H1 (cell line): ENCODE data around the gene TNXB. TPM values are rescaled to one million over a fixed set of nuclear protein-coding genes. Genes with fewer than 3 reads are reported as not detected.
"Not testable (repeated sequence)": the region's sequence is repeated elsewhere in the genome, so short reads cannot be mapped to it uniquely, and the experiment has no call there.

Source experiments
- CTCF ChIA-PET: fragments of 300-600 bp; sonication (Branson Sonifier 250); formaldehyde crosslinking; loops from one replicate; lab custom pipeline; 2021; ENCODE audit not compliant: partially characterized antibody; lab: Charles Lee
- POLR2A ChIA-PET: fragments of 300-600 bp; sonication (Branson Sonifier 250); formaldehyde crosslinking; loops from one replicate; lab custom pipeline; 2021; ENCODE audit warnings: inconsistent platforms; ENCODE audit not compliant: partially characterized antibody; lab: Charles Lee
- DNase-seq, 2 experiments: peaks; one replicate each; pipeline versions ENCODE4 v3.0.0 to v3.0.0-alpha.2; 2010 to 2022; ENCODE audit warnings: low spot score in 2 of 2, low read depth in 1 of 2, mixed read lengths in 1 of 2
- FAIRE-seq: peaks from 2 replicates; lab custom pipeline; 2011; peaks lifted over from hg19 to GRCh38; lab: Jason Lieb, UNC
- H2AFZ ChIP-seq: 2 replicates; pipeline ENCODE4 v1.8.1; 2012; ENCODE audit warnings: low read length, inconsistent platforms
- H2AK5ac ChIP-seq: 2 replicates; pipeline ENCODE4 v1.6.1; 2013; ENCODE audit warnings: low read depth, low read length
- H2BK120ac ChIP-seq: replicated peaks from 2 replicates; pipeline ENCODE3; 2013; ENCODE audit warnings: low read depth, low read length, inconsistent platforms
- H2BK12ac ChIP-seq: 2 replicates; pipeline ENCODE4 v1.6.1; 2013; ENCODE audit warnings: low read depth, low read length
- H2BK15ac ChIP-seq: 2 replicates; pipeline ENCODE4 v1.6.1; 2013; ENCODE audit warnings: low read length
- H2BK20ac ChIP-seq: 2 replicates; pipeline ENCODE4 v1.6.1; 2013; ENCODE audit warnings: low read length
- H2BK5ac ChIP-seq: 2 replicates; pipeline ENCODE4 v1.6.1; 2013; ENCODE audit warnings: low read depth, low read length
- H3K14ac ChIP-seq: 2 replicates; pipeline ENCODE4 v1.6.1; 2013; ENCODE audit warnings: inconsistent platforms; ENCODE audit not compliant: insufficient read length
- H3K18ac ChIP-seq: 2 replicates; pipeline ENCODE4 v1.6.1; 2013; ENCODE audit warnings: low read length; ENCODE audit errors: extremely low read depth
- H3K23ac ChIP-seq: 2 replicates; pipeline ENCODE4 v1.6.1; 2013; ENCODE audit warnings: inconsistent platforms; ENCODE audit not compliant: insufficient read length
- H3K23me2 ChIP-seq: 2 replicates; pipeline ENCODE4 v1.6.1; 2013; ENCODE audit warnings: low read depth, low read length
- H3K27ac ChIP-seq: 2 replicates; pipeline ENCODE4 v1.6.1; 2011; ENCODE audit warnings: low read depth, low read length, inconsistent platforms
- H3K27me3 ChIP-seq, 4 experiments: replicated peaks in 1 of 4; 1 replicate in 1 of 4; 2 replicates in 3 of 4; pipeline versions ENCODE4 v1.6.1 to v1.8.1; 2011 to 2013; ENCODE audit warnings: low read length in 3 of 4, mild to moderate bottlenecking in 3 of 4, inconsistent platforms in 2 of 4, mixed read lengths in 2 of 4, moderate library complexity in 1 of 4; ENCODE audit not compliant: control insufficient read depth in 3 of 4, insufficient read depth in 3 of 4; ENCODE audit errors: extremely low read depth in 1 of 4
- H3K36me3 ChIP-seq, 4 experiments: 2 replicates each; pipeline versions ENCODE4 v1.6.1 to v1.8.1; 2011 to 2013; ENCODE audit warnings: mild to moderate bottlenecking in 4 of 4, low read length in 3 of 4, moderate library complexity in 2 of 4, control low read depth in 1 of 4, inconsistent platforms in 1 of 4; ENCODE audit not compliant: insufficient read depth in 4 of 4, control insufficient read depth in 2 of 4
- H3K4ac ChIP-seq: replicated peaks from 2 replicates; pipeline ENCODE3; 2013; ENCODE audit warnings: low read length, low read depth, mixed read lengths, inconsistent platforms; ENCODE audit not compliant: insufficient read length
- H3K4me1 ChIP-seq, 4 experiments: replicated peaks in 1 of 4; 1 replicate in 1 of 4; 2 replicates in 3 of 4; pipeline versions ENCODE4 v1.6.1 to v1.8.1; 2011 to 2013; ENCODE audit warnings: low read length in 3 of 4, inconsistent platforms in 2 of 4, mixed read lengths in 1 of 4; ENCODE audit not compliant: insufficient read depth in 4 of 4, control insufficient read depth in 3 of 4
- H3K4me2 ChIP-seq, 2 experiments: 2 replicates each; pipeline versions ENCODE4 v1.6.1 to v1.8.1; 2011 to 2013; ENCODE audit warnings: low read depth in 2 of 2, low read length in 2 of 2, control low read depth in 1 of 2, inconsistent platforms in 1 of 2, mild to moderate bottlenecking in 1 of 2; ENCODE audit not compliant: insufficient read depth in 1 of 2
- H3K4me3 ChIP-seq, 4 experiments: fragments of 200-600, 300-600 bp in 1 of 4; sonication (generic), shearing (Covaris generic), sonication (Bioruptor Twin) in 1 of 4; 2 replicates each; pipeline versions ENCODE4 v1.5.1 to v1.8.1; 2011 to 2016; ENCODE audit warnings: low read length in 4 of 4, low read depth in 3 of 4, control low read depth in 2 of 4, inconsistent platforms in 2 of 4, mild to moderate bottlenecking in 2 of 4, mixed read lengths in 1 of 4, moderate library complexity in 1 of 4; ENCODE audit not compliant: insufficient read depth in 2 of 4; ENCODE audit errors: extremely low read depth in 1 of 4
- H3K56ac ChIP-seq: replicated peaks from 2 replicates; pipeline ENCODE3; 2013; ENCODE audit warnings: low read depth, mild to moderate bottlenecking, mixed read lengths, low read length, inconsistent platforms; ENCODE audit not compliant: insufficient read length
- H3K79me1 ChIP-seq: 2 replicates; pipeline ENCODE4 v1.6.1; 2013; ENCODE audit warnings: low read depth, low read length, control low read depth
- H3K79me2 ChIP-seq, 2 experiments: 2 replicates each; pipeline versions ENCODE4 v1.6.1 to v1.8.1; 2012 to 2013; ENCODE audit warnings: low read length in 2 of 2, mild to moderate bottlenecking in 2 of 2, inconsistent platforms in 1 of 2; ENCODE audit not compliant: insufficient read depth in 2 of 2, control insufficient read depth in 1 of 2
- H3K9ac ChIP-seq, 4 experiments: replicated peaks in 1 of 4; 1 replicate in 1 of 4; 2 replicates in 3 of 4; pipeline versions ENCODE4 v1.6.1 to v1.8.1; 2011 to 2013; ENCODE audit warnings: low read depth in 3 of 4, low read length in 3 of 4, control low read depth in 2 of 4, mild to moderate bottlenecking in 2 of 4, moderate library complexity in 2 of 4, inconsistent platforms in 1 of 4; ENCODE audit errors: extremely low read depth in 1 of 4
- H3K9me3 ChIP-seq, 2 experiments: 2 replicates each; pipeline versions ENCODE4 v1.6.1 to v1.8.1; 2012 to 2013; ENCODE audit warnings: mild to moderate bottlenecking in 2 of 2, moderate library complexity in 2 of 2, control low read depth in 1 of 2, inconsistent platforms in 1 of 2, low read depth in 1 of 2, low read length in 1 of 2, mixed read lengths in 1 of 2; ENCODE audit not compliant: insufficient read depth in 2 of 2
- H4K20me1 ChIP-seq, 2 experiments: replicated peaks in 1 of 2; 2 replicates each; pipeline versions ENCODE3 to v1.8.1; 2011 to 2013; ENCODE audit warnings: inconsistent platforms in 2 of 2, low read length in 2 of 2, mild to moderate bottlenecking in 1 of 2; ENCODE audit not compliant: insufficient read depth in 2 of 2, control insufficient read depth in 1 of 2
- H4K5ac ChIP-seq: 2 replicates; pipeline ENCODE4 v1.6.1; 2013; ENCODE audit warnings: low read length, low read depth, mixed read lengths, inconsistent platforms; ENCODE audit not compliant: insufficient read length
- H4K8ac ChIP-seq: 2 replicates; pipeline ENCODE4 v1.8.0; 2013; ENCODE audit warnings: mild to moderate bottlenecking, moderate library complexity, low read length, inconsistent platforms; ENCODE audit not compliant: insufficient read depth; ENCODE audit errors: extremely low read depth
- H4K91ac ChIP-seq: replicated peaks from 2 replicates; pipeline ENCODE3; 2013; ENCODE audit warnings: low read length, mixed read lengths, inconsistent platforms; ENCODE audit not compliant: insufficient read length
- WGBS, 2 experiments: shearing (Covaris generic) in 1 of 2; methylation state at CpG; one replicate each; pipeline versions ENCODE4 v1.1.6 to v1.1.7; 2013 to 2015; ENCODE audit warnings: low lambda C conversion rate in 2 of 2, mixed read lengths in 2 of 2, inconsistent platforms in 1 of 2, low coverage in 1 of 2, missing lambda C conversion rate in 1 of 2; ENCODE audit not compliant: insufficient replicate concordance in 2 of 2, insufficient coverage in 1 of 2, insufficient read length in 1 of 2; ENCODE audit errors: extremely low coverage in 1 of 2, missing lambda C conversion rate in 1 of 2; 5-methylcytosine and 5-hydroxymethylcytosine counted together
- polyA plus RNA-seq, 7 experiments: library from polyadenylated mRNA; depleted of rRNA in 3 of 7; stranded (reverse) in 5 of 7; unstranded in 2 of 7; fragments of >200 nt in 5 of 7; fragments of 200-250 nt in 2 of 7; gene quantifications; 1 replicate in 5 of 7; 2 replicates in 1 of 7; 4 replicates in 1 of 7; pipeline versions ENCODE4 v1.2.1 to v1.2.3, GENCODE V29; 2011 to 2013; ENCODE audit warnings: missing spikeins in 2 of 7, mixed read lengths in 2 of 7
- total RNA-seq: library from RNA; stranded (reverse); fragmentation: NEBNext Ultra II Directional; extraction: Animal tissue kit (Norgen Biotek cat#: 25700); gene quantifications from 2 replicates; pipeline ENCODE4 v1.2.1, GENCODE V29; 2021

TNXB gene
- total and polyA plus RNA-seq, 2 of the 8 experiments (the other 6 are each of a cell fraction or from before 2014, with no cell fraction given) = 3.1 to 4.8 TPM

DNA sequence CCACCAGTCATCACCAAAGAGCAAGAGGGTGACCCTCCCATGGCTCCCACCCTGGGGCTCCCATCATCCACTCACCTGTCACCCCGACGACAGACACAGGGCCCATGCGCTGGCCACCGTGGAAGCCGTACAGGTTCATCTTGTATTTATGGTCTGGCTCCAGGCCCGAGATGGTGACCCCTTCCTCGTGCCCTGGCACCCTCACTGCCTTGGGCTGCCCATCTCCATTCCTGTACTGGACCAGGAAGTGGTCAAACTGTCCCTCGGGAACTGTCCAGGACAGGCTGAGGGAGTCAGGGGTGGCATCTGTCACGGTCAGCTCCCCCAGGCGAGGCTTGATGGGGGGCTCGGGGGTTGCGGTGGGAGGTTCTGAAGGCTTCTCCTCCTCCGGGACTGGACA, 40.8 kb downstream of the TNXB start:
- H4K91ac ChIP-seq, H4K5ac ChIP-seq, H2BK120ac ChIP-seq, H3K27me3 ChIP-seq, H3K14ac ChIP-seq, POLR2A ChIA-PET, H3K23me2 ChIP-seq, H4K20me1 ChIP-seq, CTCF ChIA-PET, FAIRE-seq, DNase-seq, H3K27ac ChIP-seq, H2BK15ac ChIP-seq, H4K8ac ChIP-seq, H3K4me1 ChIP-seq, H3K9ac ChIP-seq, H2AFZ ChIP-seq, H3K4ac ChIP-seq, H3K23ac ChIP-seq, H3K4me2 ChIP-seq, H3K56ac ChIP-seq, H3K79me2 ChIP-seq, H2AK5ac ChIP-seq, H2BK20ac ChIP-seq, H3K36me3 ChIP-seq, H2BK5ac ChIP-seq, H3K9me3 ChIP-seq, H3K18ac ChIP-seq, H3K79me1 ChIP-seq, H2BK12ac ChIP-seq, H3K4me3 ChIP-seq: not testable (repeated sequence)
- WGBS, 2 experiments = 93% methylated on average over 13 of the region's 13 CpGs; no CpG with 5 or more reads in 1 of the 2 experiments

DNA sequence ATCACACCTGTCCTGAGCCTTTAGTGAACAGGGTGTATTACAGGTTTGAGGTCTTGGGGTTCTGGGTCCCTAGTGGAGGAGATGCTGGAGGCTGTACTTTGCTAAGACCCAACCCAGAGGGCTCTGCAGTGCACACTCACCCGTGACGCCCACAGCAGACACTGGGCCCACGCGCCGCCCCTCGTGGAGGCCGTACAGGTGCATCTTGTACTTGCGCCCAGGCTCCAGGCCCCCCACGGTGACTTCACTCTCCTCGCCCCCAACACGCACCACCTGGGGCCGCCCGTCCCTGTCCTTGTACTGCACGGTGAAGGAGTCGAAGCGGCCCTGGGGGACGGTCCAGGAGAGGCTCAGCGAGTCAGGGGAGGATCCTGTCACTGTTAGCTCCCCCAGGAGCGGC, 41.6 kb downstream of the TNXB start:
- H4K8ac ChIP-seq, H3K9ac ChIP-seq, H3K79me1 ChIP-seq, H3K23ac ChIP-seq, H3K14ac ChIP-seq, H3K79me2 ChIP-seq, H3K9me3 ChIP-seq, H2AK5ac ChIP-seq, H2AFZ ChIP-seq, POLR2A ChIA-PET, H2BK20ac ChIP-seq, H3K18ac ChIP-seq, H4K5ac ChIP-seq, H2BK12ac ChIP-seq, H3K27me3 ChIP-seq, H3K4me1 ChIP-seq, H3K27ac ChIP-seq, H2BK5ac ChIP-seq, FAIRE-seq, H4K20me1 ChIP-seq, H3K56ac ChIP-seq, H3K4me2 ChIP-seq, H2BK120ac ChIP-seq, H3K23me2 ChIP-seq, CTCF ChIA-PET, H4K91ac ChIP-seq, H3K36me3 ChIP-seq, H2BK15ac ChIP-seq, H3K4ac ChIP-seq, H3K4me3 ChIP-seq, DNase-seq: not testable (repeated sequence)
- WGBS, 2 experiments = 86% methylated on average over 9 of the region's 19 CpGs; no CpG with 5 or more reads in 1 of the 2 experiments
